ENCODE measurements around the gene BAIAP2L2. TPM values are rescaled to one million over a fixed set of nuclear protein-coding genes. Genes with fewer than 3 reads are reported as not detected.

Gene BAIAP2L2
- total RNA-seq, 1 donor from 2014 or later, result 1.1 TPM

DNA sequence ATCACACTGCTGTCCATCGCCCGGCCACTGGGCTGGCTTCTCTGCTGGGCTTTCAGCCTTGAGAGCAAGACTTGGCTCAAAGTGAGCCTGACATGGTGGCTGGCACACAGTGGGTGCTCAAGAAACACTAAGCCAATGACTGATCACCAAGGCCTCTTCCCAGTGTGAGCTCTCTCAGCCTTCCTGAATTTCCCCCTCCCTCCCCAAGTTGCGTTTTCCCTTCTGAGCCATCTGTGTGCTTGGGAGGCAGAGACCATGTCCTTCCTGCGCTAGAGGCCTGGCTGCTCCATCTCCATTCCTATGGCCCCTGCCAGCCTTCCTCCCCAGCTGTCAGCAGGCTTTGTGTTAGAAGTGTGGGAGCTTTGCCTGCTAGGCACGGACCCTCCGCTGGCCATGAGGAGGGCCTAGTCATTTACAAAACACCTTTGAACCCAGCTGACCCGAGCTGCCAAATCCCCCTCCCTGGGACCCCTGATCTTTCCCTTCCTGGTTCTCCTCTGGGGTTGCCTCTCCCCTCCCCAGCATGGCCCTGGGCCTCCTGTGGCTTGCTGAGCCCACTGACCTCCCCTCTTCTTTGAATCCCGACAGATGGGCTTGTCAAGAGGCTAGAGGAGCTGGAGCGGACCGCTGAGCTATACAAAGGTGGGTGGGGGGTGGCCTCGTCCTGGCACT lies 40.1 kb downstream of the BAIAP2L2 start:
- DNase-seq (ENCODE audit: low spot score), result no peak

DNA sequence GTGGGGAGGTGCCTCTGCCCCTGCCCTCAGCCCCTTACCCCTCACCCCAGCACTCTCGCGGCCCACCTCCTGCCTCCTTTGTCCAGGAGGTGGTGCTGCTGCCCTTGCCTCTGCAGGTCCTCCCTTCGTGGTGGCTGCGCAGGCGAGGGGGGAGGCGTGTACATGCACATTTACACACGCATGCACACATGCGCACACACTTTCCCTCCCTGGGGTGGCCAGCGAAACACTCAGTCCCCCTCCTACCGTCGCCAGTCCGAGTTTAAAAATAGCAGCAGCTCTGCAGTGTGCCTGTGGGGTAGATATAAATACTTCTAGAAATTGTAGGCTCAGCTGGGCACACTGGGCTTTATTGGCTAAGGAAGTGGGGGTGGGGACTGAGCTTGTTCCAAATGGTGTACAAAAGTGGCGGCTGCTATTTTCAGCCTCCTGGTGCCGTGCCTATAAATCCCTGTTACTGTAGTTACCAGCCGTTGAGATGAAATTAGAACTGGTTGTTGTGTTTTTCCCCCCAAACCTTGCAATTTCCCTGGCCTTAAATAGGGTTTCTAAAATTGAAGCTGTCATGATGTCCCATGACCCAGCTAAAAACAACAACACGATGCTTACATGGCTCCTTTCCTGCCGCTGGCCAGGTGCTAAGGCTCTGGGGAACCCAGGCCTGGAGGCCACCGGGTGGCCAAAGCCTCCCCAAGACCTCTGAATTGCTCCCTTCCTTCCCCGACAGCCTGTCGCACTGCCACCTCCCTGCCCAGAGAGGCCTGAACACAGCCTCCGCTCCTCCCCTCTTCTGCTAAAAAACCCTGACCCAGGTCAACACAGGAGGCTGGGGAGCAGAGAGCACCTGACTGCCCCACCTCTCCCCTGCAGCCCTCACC lies 40.9 kb downstream of the BAIAP2L2 start:
- DNase-seq (ENCODE audit: low spot score) (no peak), ATAC-seq (peak; percentile 28)

More for the DNA sequence above, 40.1 kb downstream of the BAIAP2L2 start:
- ATAC-seq, result no peak

DNA sequence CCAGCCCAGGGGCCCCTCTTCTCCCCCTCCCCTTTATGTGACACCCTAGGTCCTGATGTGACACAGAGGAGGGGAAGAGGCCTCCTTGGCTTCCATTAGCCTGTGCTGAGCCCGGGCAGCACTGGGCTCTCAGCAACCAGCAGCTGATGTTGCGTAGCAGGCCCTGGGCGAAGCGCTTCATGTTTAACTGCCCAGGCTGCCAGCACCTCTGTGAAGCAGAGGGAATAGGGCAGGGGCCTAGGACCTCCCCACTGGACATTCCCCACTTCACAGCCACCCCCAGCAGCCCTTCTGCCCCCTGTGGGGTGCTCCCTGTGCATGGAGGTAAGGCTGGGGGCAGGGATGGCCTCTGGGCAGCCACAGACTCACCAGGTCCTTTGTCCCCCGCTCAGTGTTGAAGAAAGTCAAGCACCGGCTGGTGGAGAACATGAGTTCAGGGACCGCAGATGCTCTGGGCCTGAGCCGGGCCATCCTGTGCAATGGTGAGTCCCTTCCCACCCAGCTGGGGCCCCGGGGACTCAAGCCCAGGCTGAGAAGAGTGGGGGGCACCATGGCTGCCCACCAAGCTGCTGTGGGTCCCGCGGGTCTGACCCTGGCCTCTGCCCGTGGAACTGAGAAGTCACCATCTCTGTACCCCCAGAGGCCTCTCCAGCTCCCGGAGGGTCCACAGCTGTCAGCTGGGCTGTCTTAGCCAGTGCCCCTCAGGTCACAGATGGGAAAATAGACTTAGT lies 41.7 kb downstream of the BAIAP2L2 start:
- ATAC-seq (no peak), DNase-seq (ENCODE audit: low spot score) (no peak)

DNA sequence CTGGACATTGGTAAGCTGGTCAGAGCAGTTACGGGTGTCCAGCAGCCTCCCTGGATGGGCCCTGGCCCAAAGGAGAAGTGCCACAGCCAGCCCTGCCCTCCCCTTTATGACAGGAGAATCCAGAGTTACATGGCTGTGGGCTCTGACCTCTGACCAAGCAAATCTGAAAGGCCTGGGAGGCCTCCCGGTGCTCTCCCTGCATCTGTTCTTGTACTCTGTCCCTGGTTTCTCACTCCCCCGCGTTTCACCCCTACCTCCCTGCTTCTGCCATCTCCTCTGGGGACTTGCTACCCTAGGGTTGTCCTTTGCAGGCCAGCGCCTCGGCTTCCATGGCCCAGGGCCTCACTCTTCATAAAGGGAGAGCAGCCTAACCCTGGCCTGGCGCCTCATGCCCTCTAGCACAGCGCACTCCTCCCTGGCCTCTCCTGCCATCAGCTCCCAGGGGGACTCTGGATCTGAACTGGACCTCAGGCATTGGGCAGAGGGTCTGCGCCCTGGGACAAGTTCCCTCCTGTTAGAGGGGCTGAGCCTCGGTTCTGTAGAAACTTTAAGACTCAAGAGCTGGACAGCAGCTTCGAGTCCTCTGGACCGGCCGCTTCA lies 42.6 kb downstream of the BAIAP2L2 start:
- ATAC-seq, result no peak
- no peak for DNase-seq (ENCODE audit: low spot score)

DNA sequence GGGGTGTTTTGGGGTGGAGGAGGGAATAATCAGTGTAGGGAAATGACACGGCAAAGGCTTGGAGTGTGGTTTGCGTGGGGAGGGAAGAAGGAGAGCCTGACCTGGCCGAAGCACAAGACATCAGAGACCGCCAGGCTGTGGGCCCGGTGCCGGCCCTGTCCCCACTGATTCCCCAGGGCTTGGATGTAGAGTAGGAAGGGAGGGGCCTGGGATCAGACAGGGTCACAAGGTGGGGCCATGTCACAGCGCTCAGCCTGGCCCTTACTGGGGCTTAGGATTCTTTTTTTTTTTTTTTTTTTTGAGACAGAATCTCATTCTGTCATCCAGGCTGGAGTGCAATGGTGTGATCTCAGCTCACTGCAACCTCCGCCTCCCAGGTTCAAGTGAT lies 43.5 kb downstream of the BAIAP2L2 start:
- ATAC-seq, result no peak
- DNase-seq (ENCODE audit: low spot score), result no peak

DNA sequence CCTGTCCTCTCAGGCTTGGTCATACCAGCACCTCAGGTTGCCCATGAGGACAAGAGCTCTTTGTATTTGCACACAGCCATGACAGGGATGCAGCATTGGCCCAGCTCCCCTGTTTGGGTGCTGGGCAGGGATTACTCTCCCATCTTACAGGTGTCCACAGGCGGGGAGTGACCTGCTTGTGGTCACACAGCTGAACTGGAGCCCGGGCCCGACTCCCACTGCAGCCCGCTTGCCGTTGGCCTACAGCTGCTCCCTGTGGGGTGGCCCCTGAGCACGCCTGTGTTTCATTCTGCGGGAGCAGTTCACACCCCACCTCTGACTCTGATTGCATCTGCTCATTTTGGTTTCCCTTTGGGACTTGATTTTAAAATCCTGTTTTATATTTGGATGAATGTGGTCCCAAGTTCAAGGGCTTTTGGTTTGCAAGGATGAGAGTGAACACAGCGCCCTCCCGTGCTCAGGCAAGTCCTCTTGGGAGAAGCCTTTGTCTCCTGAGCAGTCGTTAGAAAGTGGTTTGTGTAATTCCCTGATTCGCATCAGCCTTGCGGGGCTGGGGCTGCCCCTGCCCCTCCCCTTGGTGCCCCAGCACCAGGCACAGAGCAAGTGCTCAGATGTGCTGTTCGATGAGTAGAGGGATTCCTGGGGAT lies 44.0 kb downstream of the BAIAP2L2 start:
- DNase-seq (ENCODE audit: low spot score) (no peak), ATAC-seq (no peak)

DNA sequence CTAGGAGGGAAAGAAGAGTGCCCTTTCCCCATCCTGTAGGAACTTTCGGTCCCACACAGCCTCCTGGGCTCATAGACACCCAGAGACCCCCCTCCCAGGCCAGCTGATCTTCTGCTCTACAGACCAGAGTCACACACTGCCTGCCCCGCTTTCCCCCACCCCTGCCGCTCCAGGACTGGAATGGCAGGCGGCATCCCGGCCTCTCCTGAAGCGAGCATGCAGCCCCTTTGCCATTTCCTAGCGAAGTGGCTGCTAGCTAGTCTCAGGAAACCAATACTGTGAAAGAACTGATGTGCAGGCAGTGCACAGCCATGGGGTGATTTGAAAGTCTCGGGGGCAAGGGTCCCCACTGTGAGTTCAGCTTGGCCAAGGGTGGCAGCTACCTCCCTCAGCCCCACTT lies 44.9 kb downstream of the BAIAP2L2 start:
- no peak for DNase-seq (ENCODE audit: low spot score)
- ATAC-seq, result no peak

DNA sequence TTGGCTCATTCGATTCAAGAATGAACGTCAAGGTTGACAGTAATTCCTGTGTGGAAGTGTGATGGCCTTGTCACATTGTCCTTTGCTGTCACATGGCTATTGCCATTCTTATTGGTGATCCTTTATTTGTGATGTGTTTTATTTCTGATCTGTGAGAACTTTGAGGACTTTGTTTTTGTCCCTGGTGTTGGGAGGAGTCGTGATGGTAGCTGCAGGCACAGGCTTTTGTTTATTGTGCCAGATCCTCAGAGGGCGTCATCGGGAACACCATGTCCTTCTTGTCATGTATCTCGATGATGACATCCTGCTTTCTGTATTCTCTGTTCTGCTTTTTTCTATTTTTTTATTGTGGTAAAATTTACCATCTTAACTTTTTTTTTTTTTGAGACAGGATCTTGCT lies 47.7 kb downstream of the BAIAP2L2 start:
- ATAC-seq (peak; percentile 50), DNase-seq (ENCODE audit: low spot score) (no peak)

DNA sequence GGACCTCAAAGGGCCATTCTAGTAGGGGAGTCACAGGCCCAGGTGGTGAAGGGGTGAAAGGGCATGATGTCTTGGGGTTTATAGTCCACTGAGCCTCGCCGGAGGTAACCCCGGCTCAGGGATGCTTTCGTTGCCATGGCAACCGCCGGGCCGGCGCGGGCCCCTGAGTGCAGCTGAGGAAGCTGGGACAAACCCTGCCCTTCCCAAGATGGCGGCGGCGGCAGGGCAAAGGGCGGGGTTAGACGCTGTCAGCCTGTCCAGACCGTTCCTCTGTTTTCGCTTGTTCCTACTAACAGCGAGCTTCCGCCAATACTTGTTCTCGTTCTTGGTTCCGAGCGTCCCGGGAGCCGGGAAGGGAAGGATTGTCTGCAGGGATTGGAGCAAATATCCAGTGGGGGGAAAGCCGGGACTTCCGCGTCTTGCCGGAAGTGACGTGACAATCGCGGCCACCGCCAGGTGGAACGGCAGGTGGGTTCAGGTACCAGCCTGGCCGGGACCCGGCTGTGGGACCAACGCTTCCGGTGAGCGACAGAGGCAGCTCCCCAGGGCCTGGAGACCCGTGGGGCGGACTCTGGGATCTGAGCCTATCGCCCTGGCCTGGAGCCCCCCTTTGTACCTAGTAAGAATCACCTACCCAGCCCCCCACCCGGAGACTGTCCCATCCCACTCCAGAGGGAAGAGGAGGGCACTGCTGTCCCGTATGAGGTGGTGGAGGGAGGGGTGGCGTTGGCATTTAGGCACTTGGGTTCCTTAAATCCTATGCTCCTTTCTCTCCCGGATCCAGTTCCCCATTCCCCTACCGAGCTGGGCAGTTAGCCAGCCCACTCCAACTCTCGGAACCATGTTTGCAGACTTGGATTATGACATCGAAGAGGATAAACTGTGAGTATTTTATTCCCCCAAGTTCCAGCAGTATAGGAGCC lies 53.3 kb downstream of the BAIAP2L2 start, which contains the start of gene PICK1:
Gene PICK1 (plus strand): TSS at position 436 of the 923 bp plus-strand sequence. CDS start 406 bp downstream, at position 842.
- ATAC-seq (peak; percentile 86), DNase-seq (ENCODE audit: low spot score) (peak; percentile 87)

DNA sequence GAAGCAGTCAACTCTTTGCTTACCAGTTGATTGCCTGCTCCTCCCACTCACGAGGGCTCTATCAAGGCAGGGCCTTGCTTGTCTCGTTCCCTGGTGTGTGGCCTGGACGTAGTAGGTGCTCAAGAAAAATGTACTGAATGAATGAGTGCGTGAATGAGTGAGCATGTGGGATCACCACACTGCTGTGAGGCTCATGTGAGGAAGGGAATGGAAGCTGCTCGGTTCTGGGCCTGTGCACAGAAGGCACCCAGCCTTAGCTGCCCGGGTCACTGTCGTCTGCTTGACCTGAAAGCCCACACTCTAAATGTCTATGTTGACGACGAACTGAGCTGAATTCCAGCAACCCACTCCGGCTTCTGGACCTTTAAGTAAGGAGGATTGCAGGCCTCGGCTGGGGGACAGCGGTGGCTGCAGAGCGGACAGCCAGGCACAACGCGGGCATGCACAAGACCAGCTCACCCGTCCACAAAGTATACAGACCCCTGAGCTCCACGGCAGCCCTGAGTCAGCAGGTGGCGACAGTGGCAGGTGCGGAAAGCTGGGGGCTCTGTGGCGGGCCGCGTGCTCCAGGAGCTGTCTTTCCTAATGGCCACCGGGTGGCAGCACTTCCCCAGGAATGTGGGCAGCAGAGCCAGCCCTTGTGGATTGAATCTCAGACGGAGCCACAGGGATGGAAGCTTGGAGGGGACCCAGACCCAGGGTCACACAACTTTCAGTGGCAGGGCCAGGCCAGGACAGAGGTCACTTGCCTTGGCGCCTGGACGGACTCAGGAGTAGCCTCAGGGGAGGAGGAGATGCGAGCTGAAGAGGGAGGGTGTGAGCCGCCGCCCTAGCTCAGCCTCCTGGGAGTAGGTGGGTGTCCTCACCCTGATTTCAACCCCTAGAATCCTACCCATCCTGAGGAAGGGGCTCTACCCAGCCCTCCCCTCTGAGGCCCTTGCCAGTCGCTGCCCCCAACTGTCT lies 58.3 kb downstream of the BAIAP2L2 start:
- ATAC-seq (peak; percentile 88), DNase-seq (ENCODE audit: low spot score) (peak; percentile 79)

DNA sequence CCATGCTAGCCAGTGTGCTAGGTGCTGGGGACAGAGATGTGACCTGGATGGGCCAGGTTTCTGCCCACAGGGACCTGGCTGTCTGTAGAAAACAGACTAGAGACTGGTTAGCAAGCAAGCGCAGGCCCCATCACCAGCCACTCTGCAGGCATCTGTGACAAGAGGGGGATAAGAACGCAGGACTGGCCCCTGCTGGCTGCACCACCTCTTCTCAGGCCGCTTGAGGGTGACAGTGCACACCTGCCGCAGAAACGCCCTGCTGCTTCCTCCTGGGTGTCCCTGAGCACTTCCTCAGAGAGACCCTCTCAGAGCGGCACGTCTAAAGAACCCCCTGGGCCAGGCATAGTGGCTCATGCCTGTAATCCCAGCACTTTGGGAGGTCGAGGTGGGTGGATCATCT lies 59.2 kb downstream of the BAIAP2L2 start:
- DNase-seq (ENCODE audit: low spot score), result no peak

DNA sequence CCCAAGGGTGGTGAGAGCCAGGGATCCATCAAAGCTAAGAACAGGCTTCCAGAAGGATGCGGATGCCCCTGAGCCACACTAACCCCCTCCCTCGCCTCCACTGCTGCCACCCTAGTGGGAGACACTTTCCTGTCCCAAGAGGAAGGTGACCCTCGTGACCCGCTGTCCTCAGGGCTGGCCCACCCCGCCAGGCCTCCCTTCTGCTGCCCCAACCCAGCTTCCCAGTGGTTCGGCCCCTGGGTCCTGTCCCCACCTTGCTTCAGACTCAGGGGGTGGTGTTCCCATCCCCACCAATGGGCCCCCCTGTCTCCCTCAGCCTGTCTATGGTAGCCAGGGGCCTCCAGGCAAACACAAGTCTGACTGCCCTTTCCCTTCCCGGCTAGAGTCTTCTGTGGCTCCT lies 59.8 kb downstream of the BAIAP2L2 start:
- ATAC-seq (no peak), DNase-seq (ENCODE audit: low spot score) (no peak)

More for the DNA sequence above, 59.2 kb downstream of the BAIAP2L2 start:
- ATAC-seq, result no peak

DNA sequence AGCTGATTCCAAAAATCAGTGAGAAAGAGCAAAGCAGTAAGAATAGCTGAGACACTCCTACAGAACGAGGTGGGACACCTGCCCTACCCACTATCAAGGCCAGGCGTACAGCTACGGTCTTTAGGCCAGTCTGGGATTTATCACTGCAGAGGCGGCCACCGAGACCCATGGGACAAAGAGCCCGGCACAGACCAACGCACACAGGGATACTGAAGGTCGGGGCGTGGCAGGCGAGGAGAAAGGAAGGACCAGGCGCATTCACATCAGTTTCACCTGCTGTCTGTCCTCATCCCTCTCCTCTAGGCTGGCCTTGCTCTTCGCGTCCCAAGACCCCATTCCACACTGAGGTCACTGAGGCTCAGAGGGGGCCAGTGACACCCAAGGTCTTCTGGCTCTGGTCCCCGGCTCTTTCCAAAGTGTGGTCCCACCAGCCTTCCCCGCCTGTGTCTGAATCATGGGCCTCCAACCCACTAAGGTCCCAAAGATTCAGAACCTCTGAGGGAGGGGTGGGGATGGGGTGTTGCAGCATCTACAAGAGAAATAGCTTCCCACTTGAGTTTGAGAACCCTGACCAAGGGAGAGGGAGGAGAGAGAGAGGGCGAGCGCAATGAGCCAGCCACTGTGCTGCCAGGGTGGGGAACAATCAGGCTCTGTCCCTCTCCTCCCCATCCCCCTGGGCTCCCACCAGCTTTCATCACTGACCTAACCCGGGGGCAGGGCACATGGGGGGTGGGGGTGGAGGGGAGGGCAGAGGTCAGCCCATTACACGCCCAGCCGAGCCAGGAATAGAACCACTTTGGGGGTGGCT lies 60.5 kb downstream of the BAIAP2L2 start:
- ATAC-seq, result no peak
- DNase-seq (ENCODE audit: low spot score), result no peak

DNA sequence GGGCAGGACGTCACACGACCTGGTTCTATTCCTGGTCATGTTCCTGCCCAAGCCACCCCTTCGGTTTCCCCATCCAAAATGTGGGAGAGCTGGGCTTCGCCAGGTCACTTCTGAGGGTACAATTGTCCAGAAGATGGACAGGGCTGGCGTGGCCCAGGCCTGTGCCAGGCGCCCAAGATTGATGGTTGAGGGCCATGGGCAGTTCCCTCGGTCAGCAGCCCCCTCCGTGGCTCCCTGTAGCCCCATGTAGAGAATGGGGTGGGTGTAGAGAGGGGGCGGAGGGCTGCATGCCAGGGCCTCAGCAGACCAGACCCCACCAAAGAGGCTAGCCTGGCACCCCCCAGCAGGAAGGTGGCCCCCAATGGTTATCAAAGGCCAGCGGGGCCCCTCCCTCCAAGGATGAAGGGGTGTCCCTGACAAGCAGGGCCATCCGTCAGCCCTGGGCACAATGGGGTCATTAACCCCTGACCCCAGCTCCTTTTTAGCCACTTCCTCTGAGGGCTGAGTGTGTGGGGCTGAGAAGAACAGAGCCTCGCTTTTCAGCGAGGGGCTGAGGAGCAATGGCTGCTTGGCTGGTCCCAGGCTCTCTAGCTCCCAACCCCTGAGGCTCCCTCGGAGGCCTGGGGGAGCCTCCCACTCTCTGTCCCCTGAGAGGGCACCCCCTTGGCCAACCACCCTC lies 64.3 kb downstream of the BAIAP2L2 start:
- ATAC-seq, result no peak
- no peak for DNase-seq (ENCODE audit: low spot score)

DNA sequence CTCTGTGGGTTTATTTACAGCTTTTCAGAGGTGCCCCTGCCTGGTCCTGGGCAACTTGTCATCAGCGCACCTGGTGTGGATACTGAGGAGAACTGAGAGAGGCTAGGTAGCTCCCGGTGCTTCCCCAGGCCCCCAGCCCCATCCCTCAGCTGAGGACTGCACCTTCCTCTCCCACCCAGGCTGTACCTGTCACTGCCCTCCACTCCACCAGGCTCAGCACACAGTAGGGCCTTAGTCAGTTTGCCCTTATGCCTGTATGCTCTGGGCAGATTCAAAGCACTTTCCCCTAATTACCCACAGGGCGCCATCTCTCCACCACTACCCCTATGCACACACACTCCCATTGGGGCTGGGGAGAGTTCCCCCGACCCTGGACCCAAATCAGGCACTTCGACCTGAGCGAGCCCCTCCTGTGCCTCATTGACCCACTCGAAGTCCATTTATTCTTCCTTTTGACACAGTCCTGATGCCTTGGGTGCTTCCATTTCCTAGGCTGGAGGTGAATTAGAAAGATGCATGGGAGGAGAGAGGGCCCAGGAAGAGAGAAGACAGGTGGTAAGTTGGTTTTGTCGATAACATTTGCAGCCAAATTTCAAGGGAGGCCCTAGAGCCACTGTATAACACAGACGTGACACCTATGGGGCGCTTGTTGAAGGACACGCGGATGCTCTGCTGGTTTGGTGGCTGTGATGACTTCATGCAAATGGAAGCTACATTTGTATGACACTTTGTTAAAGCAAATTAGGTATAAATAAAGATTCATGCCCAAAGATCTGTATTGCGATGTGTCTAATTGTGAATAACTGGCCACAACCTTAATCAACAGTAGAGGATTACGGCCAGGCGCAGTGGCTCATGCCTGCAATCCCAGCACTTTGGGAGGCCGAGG lies 67.1 kb downstream of the BAIAP2L2 start:
- DNase-seq (ENCODE audit: low spot score) (no peak), ATAC-seq (no peak)

DNA sequence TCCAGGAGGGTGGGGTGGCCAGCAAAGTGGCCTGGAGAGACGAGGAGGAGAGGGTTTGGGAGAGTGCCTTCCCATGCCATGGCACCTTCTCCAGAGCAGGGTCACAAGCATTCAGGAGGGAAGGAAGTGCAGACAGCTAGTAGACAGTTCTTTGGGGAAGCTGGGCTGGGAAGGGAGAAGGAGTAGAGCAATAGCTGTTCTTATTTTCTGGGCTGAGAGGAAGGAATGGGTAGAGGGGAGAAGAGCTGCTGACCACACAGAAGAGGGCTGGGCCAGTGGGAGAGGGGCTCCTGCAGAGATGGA lies 68.0 kb downstream of the BAIAP2L2 start:
- DNase-seq (ENCODE audit: low spot score) (no peak), ATAC-seq (no peak)
